ENCODE data around the gene DUS4L. TPM values are rescaled to one million over a fixed set of nuclear protein-coding genes. Genes with fewer than 3 reads are reported as not detected.

DUS4L gene
- total RNA-seq, 4 donors from 2014 or later = 3.5 to 9.0 (median 4.8) TPM

DNA sequence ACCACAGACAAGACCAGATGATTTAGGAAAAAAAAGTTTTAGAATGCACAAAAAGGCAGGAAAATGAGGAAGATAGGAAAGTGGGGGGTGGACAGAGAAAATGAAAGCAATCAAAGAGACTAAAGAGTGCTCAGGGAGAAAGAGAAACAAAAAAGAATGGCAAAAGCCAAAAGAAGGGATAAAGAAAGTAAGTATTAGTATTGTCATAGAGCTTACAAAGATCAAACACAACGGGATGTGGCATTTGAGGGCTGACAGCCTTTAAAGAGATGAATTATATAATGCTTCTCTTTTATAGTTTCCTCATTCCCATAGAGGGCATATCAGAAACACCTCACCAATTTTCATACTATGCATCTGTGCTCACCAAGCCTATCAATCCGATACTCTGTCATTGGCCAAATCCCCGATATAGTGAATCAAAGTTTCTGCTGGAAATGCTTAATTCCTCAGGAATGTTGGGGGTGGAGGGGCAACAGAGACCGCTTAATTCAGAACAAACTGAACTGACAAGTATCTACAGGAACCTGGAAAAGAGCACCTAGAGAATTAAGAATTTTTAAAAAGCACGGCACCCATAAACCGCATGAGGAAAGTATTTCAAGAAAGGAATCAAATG lies 2.8 kb upstream of the DUS4L start:
- ATAC-seq (ENCODE audit: low FRiP score) (no peak), DNase-seq (ENCODE audit: low spot score) (no peak)
- TF ChIP-seq, protein P1, sequence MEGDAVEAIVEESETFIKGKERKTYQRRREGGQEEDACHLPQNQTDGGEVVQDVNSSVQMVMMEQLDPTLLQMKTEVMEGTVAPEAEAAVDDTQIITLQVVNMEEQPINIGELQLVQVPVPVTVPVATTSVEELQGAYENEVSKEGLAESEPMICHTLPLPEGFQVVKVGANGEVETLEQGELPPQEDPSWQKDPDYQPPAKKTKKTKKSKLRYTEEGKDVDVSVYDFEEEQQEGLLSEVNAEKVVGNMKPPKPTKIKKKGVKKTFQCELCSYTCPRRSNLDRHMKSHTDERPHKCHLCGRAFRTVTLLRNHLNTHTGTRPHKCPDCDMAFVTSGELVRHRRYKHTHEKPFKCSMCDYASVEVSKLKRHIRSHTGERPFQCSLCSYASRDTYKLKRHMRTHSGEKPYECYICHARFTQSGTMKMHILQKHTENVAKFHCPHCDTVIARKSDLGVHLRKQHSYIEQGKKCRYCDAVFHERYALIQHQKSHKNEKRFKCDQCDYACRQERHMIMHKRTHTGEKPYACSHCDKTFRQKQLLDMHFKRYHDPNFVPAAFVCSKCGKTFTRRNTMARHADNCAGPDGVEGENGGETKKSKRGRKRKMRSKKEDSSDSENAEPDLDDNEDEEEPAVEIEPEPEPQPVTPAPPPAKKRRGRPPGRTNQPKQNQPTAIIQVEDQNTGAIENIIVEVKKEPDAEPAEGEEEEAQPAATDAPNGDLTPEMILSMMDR (IDR thresholded peaks at IDR 0.05) = no peak

DNA sequence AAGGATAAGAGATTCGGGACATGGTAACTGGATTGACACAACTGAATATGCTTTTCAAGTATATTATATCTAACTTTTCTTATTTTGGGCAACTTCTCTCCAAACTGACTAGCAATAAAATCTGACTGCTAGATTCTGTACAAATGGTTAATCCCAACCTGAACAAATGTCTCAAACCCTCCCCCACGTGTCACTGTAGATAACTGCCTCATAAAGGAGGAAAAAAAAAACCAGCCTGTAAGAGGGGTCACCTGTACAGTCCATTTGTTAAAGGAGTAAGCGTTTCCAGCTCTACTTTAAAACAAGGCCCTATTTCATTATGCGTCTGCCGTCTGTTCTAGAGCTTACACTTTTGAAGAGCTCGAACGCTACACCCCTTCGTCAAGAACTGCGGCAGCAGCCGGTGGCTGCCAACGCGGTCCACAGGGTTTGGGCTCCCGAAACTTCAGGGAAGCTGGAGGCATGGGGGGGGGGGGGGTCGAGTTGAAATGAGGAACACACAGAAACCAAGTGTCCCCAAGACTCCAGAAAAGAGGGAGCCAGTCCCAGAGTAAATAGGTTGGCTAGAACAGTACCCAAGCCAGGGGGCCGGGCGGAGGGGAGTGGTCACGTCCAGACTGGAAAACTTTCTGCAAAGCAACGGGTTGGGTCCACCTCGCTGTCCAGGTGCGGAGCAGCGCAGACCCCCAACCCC lies 543 bp upstream of the DUS4L start:
- DNase-seq (ENCODE audit: low spot score) (peak; percentile 38), ATAC-seq (ENCODE audit: low FRiP score) (peak; percentile 72)
- TF ChIP-seq, protein P1 (IDR thresholded peaks at IDR 0.05) = no peak

DNA sequence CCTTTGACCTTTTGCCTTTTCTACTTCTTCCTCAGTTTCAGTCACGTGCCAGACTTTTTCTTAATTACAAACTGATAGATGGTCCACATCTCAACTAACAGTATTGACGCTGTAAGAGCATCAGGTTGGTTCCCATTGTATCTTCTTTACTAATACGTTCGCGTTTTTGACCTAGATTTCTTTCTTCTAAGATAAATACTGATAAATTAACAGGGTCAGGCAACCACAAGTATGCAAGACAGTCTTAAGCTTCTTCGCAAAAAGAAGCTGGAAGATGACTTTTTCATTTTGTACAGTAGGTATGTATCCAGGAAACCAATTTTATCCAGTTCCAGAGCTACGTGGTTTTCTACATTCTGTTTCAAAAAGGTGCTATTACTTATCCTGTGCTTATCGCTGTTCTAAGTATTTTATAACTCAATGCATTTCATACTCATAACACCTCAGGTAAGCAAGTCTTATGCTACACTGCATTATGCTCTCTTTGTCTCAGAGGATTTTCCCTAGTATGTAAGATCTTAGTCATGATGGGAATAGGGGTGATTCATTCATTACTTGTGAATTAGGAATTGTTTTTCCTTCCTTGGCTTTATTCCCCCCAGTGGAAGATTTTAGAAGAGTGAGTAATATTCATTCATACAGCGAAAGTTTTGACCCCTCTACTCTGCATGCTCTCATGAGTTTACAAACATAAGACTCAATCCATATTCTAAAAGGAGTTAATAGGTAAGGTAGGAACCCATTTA lies 955 bp downstream of the DUS4L start:
- TF ChIP-seq, protein P1 (IDR thresholded peaks at IDR 0.05) = no peak
- ATAC-seq (ENCODE audit: low FRiP score) (peak; percentile 44), DNase-seq (ENCODE audit: low spot score) (no peak)

DNA sequence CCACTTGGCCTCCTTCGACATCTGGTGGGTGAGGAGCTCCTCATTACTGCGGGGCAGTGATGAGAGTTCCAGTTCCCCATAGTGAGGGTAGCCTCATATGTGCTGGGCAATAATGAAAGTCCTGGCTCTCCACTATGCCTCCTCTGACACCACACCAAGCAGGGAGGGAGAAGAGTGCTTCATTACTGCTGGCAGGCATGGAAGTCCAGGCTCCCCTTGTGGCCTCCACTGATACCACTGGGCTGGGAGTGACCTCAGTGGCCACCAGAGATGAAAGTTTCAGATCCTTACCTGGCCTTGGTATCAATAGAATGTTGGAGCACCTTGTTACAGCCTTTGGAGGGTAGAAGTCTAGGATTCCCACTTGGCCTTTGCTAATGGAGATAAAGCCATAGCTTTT lies 6.5 kb downstream of the DUS4L start:
- TF ChIP-seq, protein P1 (IDR thresholded peaks at IDR 0.05) = no peak
- DNase-seq (ENCODE audit: low spot score) (no peak), ATAC-seq (ENCODE audit: low FRiP score) (no peak)

DNA sequence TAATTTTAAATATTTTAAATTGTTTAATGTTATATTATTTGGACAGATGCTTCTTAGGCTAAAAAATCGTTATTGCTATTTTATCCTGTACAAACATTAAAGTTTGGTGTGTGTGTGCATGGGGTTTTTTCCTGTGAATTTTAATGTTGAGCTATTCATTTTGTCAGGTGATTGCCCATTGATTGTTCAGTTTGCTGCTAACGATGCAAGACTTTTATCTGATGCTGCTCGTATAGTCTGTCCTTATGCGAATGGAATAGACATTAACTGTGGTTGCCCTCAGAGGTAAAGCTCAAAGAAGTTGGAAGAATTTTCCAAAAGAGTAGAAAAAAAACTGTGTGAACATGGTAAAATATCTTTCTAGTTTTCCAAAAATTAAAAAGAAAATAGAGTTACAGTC lies 9.8 kb downstream of the DUS4L start:
- ATAC-seq (ENCODE audit: low FRiP score) = no peak
- TF ChIP-seq, protein P1 (IDR thresholded peaks at IDR 0.05) = no peak
- no peak for DNase-seq (ENCODE audit: low spot score)

DNA sequence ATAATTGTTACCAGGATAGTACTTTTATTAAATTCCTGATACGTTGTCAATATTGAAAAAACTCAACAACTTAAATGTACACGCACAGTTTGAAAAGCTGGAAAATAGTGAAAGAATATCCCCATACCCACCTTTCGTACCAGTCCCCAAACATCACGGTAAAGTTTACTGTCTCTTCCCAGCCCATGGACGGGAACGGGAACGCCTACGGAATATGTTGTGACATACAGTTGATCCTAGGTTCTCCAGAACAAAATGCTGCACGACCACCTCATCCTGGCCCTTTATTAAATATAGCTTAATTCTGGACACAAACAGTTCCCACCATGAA lies 15.7 kb downstream of the DUS4L start:
- ATAC-seq (ENCODE audit: low FRiP score) (peak; percentile 33), DNase-seq (ENCODE audit: low spot score) (no peak)
- TF ChIP-seq, protein P1 (IDR thresholded peaks at IDR 0.05) = no peak

Measured in omental fat pad (tissue), 4 donors.